GM18511 (cell line): ENCODE results near the gene ARMC2.

Experiments used
- ATAC-seq: cut with Tn5 transposase; IDR thresholded peaks from one replicate; pipeline ENCODE4 v1.9.1; 2021; ENCODE audit warnings: mild to moderate bottlenecking, moderate library complexity; ENCODE audit not compliant: unreplicated experiment

Gene ARMC2

GRCh38 chr6:108982154-108983113 is 134.2 kb downstream of the ARMC2 start:
- no peak for ATAC-seq

GRCh38 chr6:108983151-108983550 is 134.9 kb downstream of the ARMC2 start:
- no peak for ATAC-seq

GRCh38 chr6:108985301-108985700 is 137.1 kb downstream of the ARMC2 start:
- no peak for ATAC-seq

GRCh38 chr6:108987156-108987555 is 138.9 kb downstream of the ARMC2 start:
- no peak for ATAC-seq

GRCh38 chr6:108988296-108988695 is 140.1 kb downstream of the ARMC2 start:
- ATAC-seq: no peak

GRCh38 chr6:108988765-108989164 is 140.5 kb downstream of the ARMC2 start:
- ATAC-seq: no peak

GRCh38 chr6:108989700-108990099 is 141.5 kb downstream of the ARMC2 start:
- ATAC-seq: no peak

GRCh38 chr6:108993876-108994275 is 145.7 kb downstream of the ARMC2 start:
- no peak for ATAC-seq

GRCh38 chr6:108995296-108995695 is 147.1 kb downstream of the ARMC2 start:
- ATAC-seq: no peak

- no peak for ATAC-seq
Observed at GRCh38 chr6:108996208-108996607, 148.0 kb downstream of the ARMC2 start.

GRCh38 chr6:108998485-108998884 is 150.3 kb downstream of the ARMC2 start:
- no peak for ATAC-seq

GRCh38 chr6:108999428-108999827 is 151.2 kb downstream of the ARMC2 start:
- no peak for ATAC-seq

- ATAC-seq: no peak
Observed at GRCh38 chr6:109000289-109000688, 152.1 kb downstream of the ARMC2 start.

GRCh38 chr6:109001291-109001894 is 153.2 kb downstream of the ARMC2 start:
- ATAC-seq: no peak

GRCh38 chr6:109002051-109002697 is 154.0 kb downstream of the ARMC2 start:
- ATAC-seq: no peak

GRCh38 chr6:109002882-109003281 is 154.7 kb downstream of the ARMC2 start:
- ATAC-seq: no peak

GRCh38 chr6:109006818-109007217 is 158.6 kb downstream of the ARMC2 start:
- ATAC-seq: no peak

- no peak for ATAC-seq
Observed at GRCh38 chr6:109007521-109007920, 159.3 kb downstream of the ARMC2 start.

- ATAC-seq: peak; percentile 38
Observed at GRCh38 chr6:109008054-109008453, 159.8 kb downstream of the ARMC2 start.

- ATAC-seq: peak; percentile 35
Observed at GRCh38 chr6:109008537-109009235, 160.5 kb downstream of the ARMC2 start.
